HG03108 (cell line): ENCODE data around the gene GLT8D2.
"Not testable (repeated sequence)": the region's sequence is repeated elsewhere in the genome, so short reads cannot be mapped to it uniquely, and the experiment has no call there.

Experiments used
- ATAC-seq: cut with Tn5 transposase; IDR thresholded peaks from one replicate; pipeline ENCODE4 v1.9.1; 2021; ENCODE audit warnings: moderate library complexity; ENCODE audit not compliant: unreplicated experiment

The GLT8D2 gene

DNA sequence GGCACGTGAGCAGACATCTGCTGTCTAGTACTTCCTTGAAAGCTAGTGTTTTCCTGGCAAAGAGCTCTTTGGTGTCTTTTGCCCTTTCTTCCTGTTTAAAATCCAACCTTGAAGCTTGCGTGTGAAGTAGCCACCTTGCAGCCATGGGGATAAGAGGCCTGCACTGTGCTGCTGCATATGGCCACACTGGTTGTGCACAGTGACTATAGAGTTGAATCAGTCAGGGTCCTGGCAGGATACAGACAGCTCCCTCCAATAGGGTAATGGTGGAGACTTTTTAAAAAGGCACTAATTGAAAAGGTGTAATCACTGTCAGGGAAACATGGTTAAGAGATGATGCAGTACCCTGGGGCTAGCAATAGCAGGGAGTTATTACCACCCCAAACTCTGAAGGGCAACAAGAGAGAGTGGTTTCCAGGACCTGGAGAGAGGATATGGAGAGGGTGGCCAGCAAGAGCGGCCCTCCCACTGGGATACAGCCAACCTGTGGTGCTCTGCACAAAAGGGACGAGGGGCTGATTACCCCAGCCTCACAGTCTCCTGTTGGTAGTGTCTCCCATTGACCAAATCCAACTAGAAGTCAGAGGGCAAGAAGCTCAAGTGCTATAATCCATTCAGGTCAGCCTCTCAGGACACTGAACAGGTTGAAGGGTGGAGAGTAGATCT is 4.8 kb upstream of the GLT8D2 start:
- ATAC-seq = no peak

DNA sequence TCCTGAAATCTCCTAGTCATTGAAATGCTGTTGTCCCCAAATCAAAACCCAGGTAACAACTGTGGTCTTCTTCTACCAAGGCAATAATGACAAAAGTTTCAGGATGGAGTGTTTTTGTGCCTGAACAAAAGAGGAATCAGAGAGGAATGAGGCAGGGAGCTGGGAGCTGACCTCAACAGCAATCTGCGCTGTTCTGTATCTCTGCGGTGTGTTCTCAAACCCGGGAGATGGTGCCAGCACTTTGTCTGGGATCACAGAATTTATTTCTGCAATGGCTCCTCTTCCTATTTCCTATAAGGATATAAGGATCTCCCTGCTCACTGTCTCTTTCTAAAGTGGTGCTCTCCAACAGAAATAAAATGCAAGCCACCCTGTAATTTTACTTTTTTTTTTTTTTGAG is 449 bp upstream of the GLT8D2 start:
- ATAC-seq = no peak

DNA sequence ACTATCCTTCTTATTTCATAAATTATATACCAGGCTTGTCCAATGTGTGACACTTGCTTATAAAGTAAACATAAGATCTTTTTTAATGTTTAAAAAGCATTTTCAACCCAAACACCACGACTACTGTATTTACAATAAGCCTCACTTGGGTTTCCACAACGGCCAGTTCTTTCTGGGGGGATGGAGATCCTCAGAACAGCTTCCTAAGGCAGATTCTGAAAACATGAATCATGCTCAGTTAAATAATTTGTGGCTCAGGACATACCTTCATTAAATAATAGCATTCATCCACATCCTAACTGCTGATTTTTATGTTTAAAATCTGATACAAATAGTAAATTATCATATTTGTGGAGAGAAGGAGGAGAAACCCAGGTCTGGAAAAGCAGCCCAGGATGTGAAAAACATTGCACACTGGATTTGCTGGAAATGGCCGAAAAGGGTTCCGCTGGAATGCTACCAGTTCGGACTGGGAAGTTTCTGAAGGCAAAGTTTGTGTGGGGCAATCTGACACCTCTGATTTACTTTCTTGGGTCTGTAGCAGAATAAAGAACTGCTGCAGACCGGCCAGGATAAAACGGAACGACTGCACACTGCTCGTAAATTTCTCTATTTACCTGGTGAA is 597 bp downstream of the GLT8D2 start:
- no peak for ATAC-seq

DNA sequence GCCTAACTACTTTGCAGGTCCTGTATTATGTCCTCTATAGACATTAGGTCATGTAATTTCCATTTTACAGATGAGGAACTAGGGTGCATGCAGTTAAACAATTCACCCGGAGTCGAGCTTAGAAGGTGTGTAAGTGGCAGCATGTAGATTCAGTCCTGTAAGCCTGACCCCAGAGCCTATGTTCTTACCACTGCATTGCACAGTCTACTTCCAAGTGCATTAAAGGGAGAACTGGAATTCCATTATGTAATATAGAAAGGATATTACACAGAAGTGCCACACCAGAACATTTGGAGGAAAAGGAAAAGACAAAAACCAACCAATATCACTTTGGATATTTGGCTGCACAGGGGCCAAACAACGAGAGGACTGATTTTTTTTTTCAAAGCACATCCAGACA is 1.2 kb downstream of the GLT8D2 start:
- no peak for ATAC-seq

DNA sequence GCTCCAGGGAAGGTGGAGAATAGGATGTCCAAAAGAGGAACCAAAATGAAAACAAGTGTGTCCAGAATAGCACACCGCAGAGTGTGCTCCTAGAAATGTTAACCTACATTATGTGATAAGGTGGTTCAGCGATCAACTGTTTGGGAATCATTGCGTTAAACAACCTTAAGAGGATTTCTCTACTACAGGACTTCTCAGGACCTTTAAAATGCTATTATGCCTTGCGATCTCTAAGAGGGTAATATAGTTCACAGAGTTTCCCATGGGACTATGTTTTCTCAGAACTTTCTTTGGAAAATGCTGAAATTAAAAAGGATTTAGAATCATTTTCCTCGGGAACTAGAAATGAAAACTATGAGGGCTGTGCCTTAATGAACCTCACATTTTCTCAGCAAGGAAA is 1.8 kb downstream of the GLT8D2 start:
- no peak for ATAC-seq

DNA sequence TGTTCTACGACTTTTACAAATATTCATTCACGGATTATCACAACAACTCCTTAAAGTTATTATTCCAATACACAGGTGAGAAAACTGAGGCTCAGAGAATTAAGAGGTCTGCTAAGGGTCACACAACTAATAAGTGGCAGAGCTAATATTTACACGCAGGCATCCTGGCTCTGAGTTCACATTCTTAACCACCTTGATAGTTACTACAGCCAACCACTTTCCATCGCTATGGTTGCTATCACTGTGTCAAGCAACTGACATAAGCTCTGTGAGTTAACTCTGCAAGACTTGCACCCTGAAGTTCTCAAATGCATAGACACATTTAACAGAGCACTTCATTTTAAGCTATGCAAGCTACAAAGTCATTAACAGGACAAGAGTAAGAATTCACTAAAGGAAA is 3.7 kb downstream of the GLT8D2 start:
- no peak for ATAC-seq

DNA sequence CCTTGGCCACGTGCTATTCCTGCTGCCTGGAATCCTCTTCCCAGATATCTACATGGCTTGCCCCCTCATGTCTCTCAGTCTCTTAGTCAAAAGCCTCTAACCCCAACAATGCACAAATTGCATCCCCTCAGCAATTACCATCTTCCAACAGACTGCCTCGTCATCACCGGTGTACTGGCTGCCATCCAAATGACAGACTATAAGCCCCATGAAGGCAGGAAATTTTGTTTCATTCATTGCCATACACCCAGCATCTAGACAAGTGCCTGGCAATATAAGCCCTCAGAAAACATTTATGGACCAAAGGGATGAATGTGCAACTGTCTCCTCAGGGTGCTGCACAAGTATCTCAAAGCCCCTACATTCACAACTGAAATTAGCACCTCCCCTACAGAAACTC is 5.8 kb downstream of the GLT8D2 start:
- ATAC-seq = no peak

DNA sequence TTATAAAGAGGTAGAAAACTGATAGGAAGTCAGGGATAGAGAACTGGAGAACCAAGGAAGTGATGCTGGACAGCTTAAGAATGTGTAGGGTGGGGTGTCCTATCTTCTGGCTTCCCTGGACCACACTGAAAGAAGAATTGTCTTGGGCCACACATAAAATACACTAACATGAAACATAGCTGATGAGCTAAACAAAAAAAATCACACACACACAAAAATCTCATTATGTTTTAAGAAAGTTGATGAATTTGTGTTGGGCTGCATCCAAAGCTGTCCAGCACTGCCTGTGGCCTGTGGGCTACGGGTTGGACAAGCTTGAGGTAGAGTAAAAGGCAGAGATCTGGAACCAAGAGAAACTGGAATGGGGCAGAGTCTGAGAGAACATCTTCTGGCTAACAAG is 7.4 kb downstream of the GLT8D2 start:
- ATAC-seq = no peak

DNA sequence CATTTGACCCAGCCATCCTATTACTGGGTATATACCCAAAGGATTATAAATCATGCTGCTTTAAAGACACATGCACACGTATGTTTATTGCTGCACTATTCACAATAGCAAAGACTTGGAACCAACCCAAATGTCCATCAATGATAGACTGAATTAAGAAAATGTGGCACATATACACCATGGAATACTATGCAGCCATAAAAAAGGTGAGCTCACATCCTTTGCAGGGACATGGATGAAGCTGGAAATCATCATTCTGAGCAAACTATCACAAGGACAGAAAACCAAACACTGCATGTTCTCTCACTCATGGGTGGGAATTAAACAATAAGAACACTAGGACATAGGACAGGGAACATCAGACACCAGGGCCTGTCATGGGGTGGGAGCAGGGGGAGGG is 10.2 kb downstream of the GLT8D2 start:
- ATAC-seq = not testable (repeated sequence)

DNA sequence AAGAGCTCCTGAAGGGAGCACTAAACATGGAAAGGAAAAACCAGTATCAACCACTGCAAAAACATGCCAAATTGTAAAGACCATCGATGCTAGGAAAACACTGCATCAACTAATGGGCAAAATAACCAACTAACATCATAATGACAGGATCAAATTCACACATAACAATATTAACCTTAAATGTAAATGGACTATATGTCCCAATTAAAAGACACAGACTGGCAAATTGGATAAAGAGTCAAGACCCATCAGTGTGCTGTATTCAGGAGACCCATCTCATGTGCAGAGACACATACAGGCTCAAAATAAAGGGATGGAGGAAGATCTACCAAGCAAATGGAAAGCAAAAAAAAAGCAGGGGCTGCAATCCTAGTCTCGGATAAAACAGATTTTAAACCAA is 13.8 kb downstream of the GLT8D2 start:
- not testable (repeated sequence) for ATAC-seq

DNA sequence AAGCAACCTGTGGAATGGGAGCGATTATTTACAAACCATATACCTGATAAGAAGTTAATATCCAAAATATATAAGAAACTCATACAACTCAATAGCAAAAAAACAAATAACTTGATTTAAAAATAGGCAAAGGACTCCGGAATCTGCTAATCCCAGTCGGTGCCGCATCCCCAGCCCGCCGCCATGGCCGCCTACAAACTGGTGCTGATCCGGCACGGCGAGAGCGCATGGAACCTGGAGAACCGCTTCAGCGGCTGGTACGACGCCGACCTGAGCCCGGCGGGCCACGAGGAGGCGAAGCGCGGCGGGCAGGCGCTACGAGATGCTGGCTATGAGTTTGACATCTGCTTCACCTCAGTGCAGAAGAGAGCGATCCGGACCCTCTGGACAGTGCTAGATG is 19.4 kb downstream of the GLT8D2 start:
- ATAC-seq = not testable (repeated sequence)

DNA sequence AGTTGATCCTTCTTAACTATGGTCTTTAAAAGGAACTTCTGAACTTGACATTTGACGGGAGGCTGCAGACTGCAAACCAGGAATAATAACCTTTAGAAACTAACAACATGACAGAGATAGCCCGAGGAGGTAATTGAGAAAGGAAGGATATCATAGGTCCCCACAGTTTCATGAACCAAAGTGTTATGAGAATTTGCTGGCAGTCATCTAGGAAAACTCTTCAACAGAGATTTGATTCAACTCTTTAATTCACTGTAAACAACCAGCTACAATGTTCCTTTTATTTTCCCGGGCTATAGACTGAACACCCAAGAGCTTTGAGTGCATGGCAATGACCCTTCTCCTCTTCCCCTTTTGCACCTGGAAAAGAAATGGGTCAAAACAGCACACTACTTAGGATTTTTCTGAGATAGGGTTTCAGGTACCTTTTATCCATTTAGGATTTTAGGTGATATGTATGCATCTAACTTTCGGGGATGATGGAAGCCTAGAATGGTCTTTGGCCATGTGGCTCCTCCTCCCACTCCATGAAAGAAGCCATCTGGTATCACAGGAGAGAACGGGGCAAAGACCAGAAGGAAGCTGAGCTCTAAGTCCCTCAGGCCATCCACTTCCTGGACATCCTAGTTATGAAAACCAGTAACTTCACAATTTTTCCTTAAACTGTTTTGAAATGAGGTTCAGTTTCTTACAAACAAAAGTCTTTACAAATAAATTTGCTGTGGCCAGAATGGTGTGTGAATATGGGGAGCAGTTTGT is 23.0 kb downstream of the GLT8D2 start:
- ATAC-seq = no peak

DNA sequence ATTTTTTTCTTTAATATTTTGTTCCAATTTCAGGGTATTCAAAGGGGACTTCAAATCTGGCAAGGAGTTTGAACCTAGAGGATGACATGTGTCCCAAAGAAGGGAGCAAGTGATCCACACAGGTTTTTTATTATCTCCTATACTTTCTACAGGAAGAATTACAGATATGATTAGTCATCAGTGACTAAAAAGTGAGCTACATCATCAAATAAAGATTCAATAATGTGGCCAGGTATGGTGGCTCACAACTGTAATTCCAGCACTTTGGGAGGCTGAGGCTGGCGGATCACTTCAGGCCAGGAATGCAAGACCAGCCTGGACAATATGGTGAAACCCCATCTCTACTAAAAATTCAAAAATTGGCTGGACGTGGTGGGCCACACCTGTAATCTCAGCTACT is 24.2 kb downstream of the GLT8D2 start:
- ATAC-seq = no peak

DNA sequence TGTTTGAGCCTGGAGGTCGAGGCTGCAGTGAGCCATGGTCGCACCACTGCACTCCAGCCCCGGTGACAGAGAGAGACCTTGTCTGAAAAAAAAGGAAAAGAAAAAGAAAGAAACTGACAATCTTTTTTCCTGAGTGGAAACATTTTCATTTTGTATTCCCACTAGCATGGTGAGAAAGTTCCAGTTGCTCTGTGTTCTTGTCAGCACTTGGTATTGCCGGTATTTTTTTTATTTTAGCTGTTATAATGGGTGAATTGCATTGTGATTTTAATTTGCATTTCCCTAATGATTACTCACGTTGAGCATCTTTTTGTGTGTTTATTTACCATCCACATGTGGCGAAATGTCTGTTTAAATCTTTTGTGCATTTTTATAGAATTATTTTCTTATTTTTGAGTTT is 25.6 kb downstream of the GLT8D2 start:
- no peak for ATAC-seq

DNA sequence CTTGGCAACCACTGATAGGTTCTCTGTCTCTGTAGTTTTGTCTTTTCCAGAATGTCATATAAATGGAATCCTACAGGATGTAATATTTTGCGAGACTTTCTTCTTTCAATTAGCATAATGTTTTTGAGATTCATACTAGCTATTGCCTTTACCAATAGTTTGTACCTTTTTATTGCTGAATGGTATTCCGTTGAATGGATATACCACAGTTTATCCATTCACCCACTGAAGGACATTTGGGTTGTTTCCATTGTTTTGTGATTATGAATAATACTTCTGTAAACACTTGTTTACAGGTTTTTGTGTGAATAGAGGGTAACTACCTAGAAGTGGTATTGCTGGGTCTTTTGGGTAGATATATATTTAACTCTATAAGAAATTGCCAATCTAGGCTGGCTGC is 26.3 kb downstream of the GLT8D2 start:
- ATAC-seq = no peak

DNA sequence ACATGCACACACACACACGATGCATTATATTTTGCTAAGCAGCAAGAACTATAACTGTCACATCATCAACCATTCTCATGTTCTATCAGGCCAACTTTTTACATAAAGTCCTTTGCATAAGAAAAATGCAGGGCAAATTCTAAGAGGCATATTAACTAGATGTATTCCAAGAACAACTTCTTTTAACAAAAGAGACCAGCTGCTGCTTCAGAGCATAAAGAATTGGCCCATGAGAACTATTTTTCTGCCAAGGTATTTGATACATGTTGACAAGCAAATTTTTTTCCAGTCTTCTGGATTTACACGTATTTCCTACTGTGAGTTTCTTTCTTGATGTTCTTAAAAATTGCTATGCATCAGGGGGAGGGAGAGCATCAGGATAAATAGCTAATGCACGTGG is 27.2 kb downstream of the GLT8D2 start:
- ATAC-seq = no peak

DNA sequence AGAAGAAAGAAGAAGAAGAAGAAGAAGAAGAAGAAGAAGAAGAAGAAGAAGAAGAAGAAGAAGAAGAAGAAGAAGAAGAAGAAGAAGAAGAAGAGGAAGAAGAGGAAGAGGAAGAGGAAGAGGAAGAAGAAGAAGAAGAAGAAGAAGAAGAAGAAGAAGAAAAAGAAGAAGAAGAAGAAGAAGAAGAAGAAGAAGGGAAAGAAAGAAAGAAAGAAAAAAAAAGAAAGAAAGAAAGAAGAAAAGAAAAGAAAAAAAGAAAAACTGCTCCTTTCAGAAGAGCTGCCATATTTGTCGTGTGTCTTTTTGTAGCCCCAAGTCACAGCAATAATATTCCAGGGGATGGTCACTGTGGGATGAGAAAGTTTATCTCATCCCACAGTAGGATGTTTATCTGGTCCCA is 28.1 kb downstream of the GLT8D2 start:
- ATAC-seq = not testable (repeated sequence)

DNA sequence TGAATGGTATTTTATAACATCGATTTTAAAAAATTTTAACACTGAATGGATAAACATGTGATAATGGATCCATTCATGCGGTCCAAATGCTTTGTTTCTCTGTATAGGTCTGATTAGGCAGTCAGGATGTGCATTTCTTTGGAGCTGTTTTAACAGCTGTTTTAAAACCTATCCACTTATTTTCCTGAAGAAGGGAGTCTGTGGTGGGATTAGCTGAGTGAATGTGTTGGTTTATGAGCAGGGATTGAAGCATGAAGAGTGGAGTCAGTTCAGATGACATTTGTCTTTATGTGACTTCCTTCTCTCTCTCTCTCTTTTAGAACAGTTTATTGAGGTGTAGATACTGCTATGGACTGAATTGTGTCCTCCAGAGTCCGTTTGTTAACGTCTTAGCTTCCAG is 37.7 kb downstream of the GLT8D2 start:
- ATAC-seq = no peak

DNA sequence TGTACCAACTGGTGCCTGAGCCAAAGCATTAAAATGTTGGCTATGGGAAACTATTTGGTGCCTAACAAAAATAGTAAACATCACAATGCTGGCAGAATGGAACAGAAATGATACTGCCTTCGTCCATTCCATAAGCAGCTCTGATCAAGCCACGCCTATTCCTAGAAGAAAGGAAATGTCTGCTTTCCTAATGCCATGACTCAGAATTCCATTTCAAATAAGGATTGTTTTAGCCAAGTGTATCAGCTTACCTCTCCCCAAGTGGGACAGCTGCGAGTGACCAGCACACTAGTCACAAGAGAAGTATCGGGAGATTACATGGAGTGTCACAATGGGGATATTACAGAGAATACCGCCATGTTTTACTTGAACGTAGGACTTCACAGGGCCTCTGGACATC is 38.7 kb downstream of the GLT8D2 start:
- ATAC-seq = no peak

DNA sequence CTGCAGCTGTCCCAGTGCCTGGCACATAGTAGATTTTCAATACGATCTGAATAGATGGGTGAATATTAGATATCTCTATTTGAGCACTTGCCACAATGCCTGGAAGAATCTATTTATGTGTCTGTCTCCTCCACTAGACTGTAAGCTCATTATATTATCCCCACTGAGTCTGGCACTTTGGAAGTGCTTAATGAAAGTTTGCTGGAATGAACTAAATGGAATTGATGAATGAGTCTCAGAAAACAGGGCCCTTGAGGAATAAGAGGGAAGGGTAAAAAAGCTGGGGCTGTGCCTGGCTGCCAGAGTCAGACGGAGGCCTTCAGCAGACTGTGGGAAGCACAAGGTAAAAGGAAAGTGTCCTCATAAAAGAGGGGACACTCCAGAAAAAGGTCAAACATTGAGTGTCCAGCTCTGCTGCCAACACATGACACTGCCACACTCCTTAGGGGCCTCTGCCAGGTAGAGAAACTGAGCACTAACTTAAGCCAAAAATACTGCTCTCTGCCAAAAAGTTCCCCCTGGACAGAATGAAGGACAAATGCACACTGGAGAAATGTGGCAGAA is 39.3 kb downstream of the GLT8D2 start:
- ATAC-seq = no peak

DNA sequence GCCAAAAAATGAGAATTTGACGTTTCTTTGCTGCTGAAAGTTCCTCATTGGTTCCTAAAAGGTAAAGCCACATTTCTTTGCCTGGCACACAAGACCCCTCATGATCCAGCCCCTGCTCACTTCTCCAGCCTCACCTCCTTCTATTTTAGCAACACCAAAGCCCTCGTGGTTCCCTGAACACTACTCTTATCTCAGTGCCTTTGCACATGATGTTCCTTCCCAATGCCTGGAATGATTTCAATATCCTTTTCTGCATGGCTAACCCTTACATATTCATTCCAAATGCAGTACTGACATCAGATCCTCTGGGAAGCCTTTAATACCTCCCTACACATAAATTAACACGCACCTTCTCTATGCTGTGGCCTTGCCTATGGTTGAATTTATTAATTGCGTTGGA is 39.9 kb downstream of the GLT8D2 start:
- no peak for ATAC-seq

DNA sequence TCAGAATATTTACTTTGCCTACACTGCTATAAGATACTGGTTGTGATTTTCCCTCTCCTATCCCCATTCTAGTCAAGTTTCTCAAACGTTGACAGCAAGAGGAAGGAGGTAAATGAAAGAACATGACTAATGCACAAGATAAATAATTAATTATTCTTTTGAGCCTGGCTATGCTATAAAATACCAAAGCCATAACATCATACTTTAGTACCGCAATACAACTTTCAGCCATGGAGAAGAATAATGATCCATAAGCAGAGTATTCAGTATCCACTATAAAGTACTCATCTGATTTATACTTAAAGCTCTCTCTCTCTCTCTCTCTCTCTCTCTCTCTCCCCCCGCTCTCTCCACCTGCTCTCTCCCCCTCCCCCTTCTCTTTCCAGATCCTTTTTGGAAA is 43.1 kb downstream of the GLT8D2 start:
- no peak for ATAC-seq
